Common myeloid progenitor, CD34-positive (primary cell): ENCODE results near the gene MPDZ.

ENCODE experiments used
- CTCF ChIA-PET: fragments of 350-600 bp; sonication (Branson Sonifier 250); formaldehyde crosslinking; loops from one replicate; lab custom pipeline; 2021; ENCODE audit warnings: antibody characterized with exemption; lab: Charles Lee
- POLR2A ChIA-PET: fragments of 350-600 bp; sonication (Branson Sonifier 250); formaldehyde crosslinking; loops from one replicate; lab custom pipeline; 2021; ENCODE audit warnings: antibody characterized with exemption; lab: Charles Lee
- DNase-seq, 3 donors: peaks; one replicate each; pipeline versions ENCODE4 v3.0.0 to v3.0.0-alpha.2; 2013
- H3K27ac ChIP-seq, 2 experiments: 1 replicate in 1 of 2; 2 replicates in 1 of 2; pipeline ENCODE4 v1.7.0; 2013; ENCODE audit warnings: inconsistent platforms in 2 of 2, low read length in 2 of 2, mild to moderate bottlenecking in 2 of 2, low read depth in 1 of 2, moderate library complexity in 1 of 2; ENCODE audit not compliant: severe bottlenecking in 2 of 2, insufficient read depth in 1 of 2, poor library complexity in 1 of 2
- H3K27me3 ChIP-seq, 5 experiments: replicated peaks in 2 of 5; 1 replicate in 3 of 5; 2 replicates in 2 of 5; pipeline versions ENCODE4 v1.6.1 to v1.7.0; 2013; ENCODE audit warnings: low read length in 4 of 5, mild to moderate bottlenecking in 2 of 5, moderate library complexity in 2 of 5, inconsistent platforms in 1 of 5; ENCODE audit not compliant: insufficient read depth in 5 of 5, control insufficient read depth in 4 of 5
- H3K36me3 ChIP-seq, 4 experiments: 1 replicate in 2 of 4; 2 replicates in 2 of 4; pipeline versions ENCODE4 v1.6.1 to v1.7.0; 2013; ENCODE audit warnings: low read length in 3 of 4, control low read depth in 1 of 4, mild to moderate bottlenecking in 1 of 4; ENCODE audit not compliant: control insufficient read depth in 4 of 4, insufficient read depth in 4 of 4
- H3K4me1 ChIP-seq, 4 experiments: 1 replicate in 3 of 4; 2 replicates in 1 of 4; pipeline versions ENCODE4 v1.6.1 to v1.7.1; 2013; ENCODE audit warnings: low read length in 3 of 4, mild to moderate bottlenecking in 3 of 4, control low read depth in 1 of 4, inconsistent platforms in 1 of 4, moderate library complexity in 1 of 4; ENCODE audit not compliant: control insufficient read depth in 4 of 4, insufficient read depth in 4 of 4; ENCODE audit errors: control extremely low read depth in 1 of 4
- H3K4me3 ChIP-seq, 7 experiments: 1 replicate in 4 of 7; 2 replicates in 3 of 7; pipeline versions ENCODE4 v1.5.1 to v1.7.0; 2013; ENCODE audit warnings: mild to moderate bottlenecking in 7 of 7, low read length in 6 of 7, moderate library complexity in 6 of 7, inconsistent platforms in 2 of 7, low read depth in 2 of 7, control low read depth in 1 of 7; ENCODE audit not compliant: insufficient read depth in 4 of 7, control insufficient read depth in 1 of 7; ENCODE audit errors: extremely low read depth in 1 of 7
- H3K9me3 ChIP-seq, 5 experiments: 1 replicate in 4 of 5; 2 replicates in 1 of 5; pipeline versions ENCODE4 v1.6.1 to v1.7.1; 2013; ENCODE audit warnings: low read length in 4 of 5, mild to moderate bottlenecking in 2 of 5, inconsistent platforms in 1 of 5, low read depth in 1 of 5, moderate library complexity in 1 of 5; ENCODE audit not compliant: control insufficient read depth in 4 of 5, insufficient read depth in 2 of 5; ENCODE audit errors: control extremely low read depth in 1 of 5
- WGBS: methylation state at CpG from one replicate; pipeline ENCODE4 v1.1.5; 2013; ENCODE audit not compliant: insufficient coverage; 5-methylcytosine and 5-hydroxymethylcytosine counted together

MPDZ gene

GRCh38 chr9:13213337-13213736, 66.2 kb downstream of the MPDZ start:
- Histone ChIP-seq H3K36me3 (peaks cover 0 to 4% (median 2%) of the 10 kb centered on the region in 4 experiments), H3K4me1 (peaks cover 0 to 2% (median 0%) of the 10 kb centered on the region in 4 experiments), H3K9me3 (no peaks in the 10 kb centered on the region), H3K27ac (no peak overlapping the region), H3K4me3 (no peak overlapping the region), H3K27me3 (no peaks in the 10 kb centered on the region)
- POLR2A ChIA-PET: no interaction called here
- WGBS: no CpG with 5 or more reads among the region's 1 CpG
- peak; percentile 19 to 49 (median 47) for DNase-seq
- CTCF ChIA-PET: interaction anchor here (1.1 kb wide), 1 partner anchor 214 kb away, joined by 3 read pairs; no protein-coding TSS in a partner anchor

- POLR2A ChIA-PET: no interaction called here
- Histone ChIP-seq H3K4me1 (peaks cover 0 to 2% (median 0%) of the 10 kb centered on the region in 4 experiments), H3K27ac (no peak overlapping the region), H3K4me3 (no peak overlapping the region), H3K27me3 (no peaks in the 10 kb centered on the region), H3K36me3 (peaks cover 0 to 4% (median under 1%) of the 10 kb centered on the region in 4 experiments), H3K9me3 (no peaks in the 10 kb centered on the region)
- no peak for DNase-seq
- CTCF ChIA-PET: no interaction called here
- WGBS: no CpG with 5 or more reads among the region's 1 CpG
These were observed 69.2 kb downstream of the MPDZ start for GRCh38 chr9:13210306-13210705.

- CTCF ChIA-PET: no interaction called here
These were observed 70.0 kb downstream of the MPDZ start for GRCh38 chr9:13209498-13209897.

GRCh38 chr9:13205824-13206223, 73.7 kb downstream of the MPDZ start:
- no peak overlapping the region for H3K4me3 ChIP-seq
- DNase-seq: no peak
- 94% methylated on average over 2 of the region's 3 CpGs for WGBS
- no peak overlapping the region for H3K27ac ChIP-seq
- POLR2A ChIA-PET: no interaction called here
- CTCF ChIA-PET: no interaction called here
- peaks cover 0 to 2% (median 0%) of the 10 kb centered on the region in 4 experiments for H3K4me1 ChIP-seq
- H3K36me3 ChIP-seq: peaks cover 0 to 5% (median 2%) of the 10 kb centered on the region in 4 experiments
- no peaks in the 10 kb centered on the region for H3K27me3 ChIP-seq
- H3K9me3 ChIP-seq: no peaks in the 10 kb centered on the region

More at GRCh38 chr9:13209498-13209897, 70.0 kb downstream of the MPDZ start:
- H3K4me3 ChIP-seq: no peak overlapping the region
- DNase-seq: no peak
- no peak overlapping the region for H3K27ac ChIP-seq
- peaks cover 0 to 2% (median 0%) of the 10 kb centered on the region in 4 experiments for H3K4me1 ChIP-seq
- POLR2A ChIA-PET: no interaction called here
- peaks cover 0 to 4% (median under 1%) of the 10 kb centered on the region in 4 experiments for H3K36me3 ChIP-seq
- 0% methylated on average over 1 of the region's 3 CpGs for WGBS
- no peaks in the 10 kb centered on the region for H3K27me3 ChIP-seq
- H3K9me3 ChIP-seq: no peaks in the 10 kb centered on the region

- CTCF ChIA-PET: no interaction called here
- POLR2A ChIA-PET: no interaction called here
- no peak overlapping the region for H3K4me3 ChIP-seq
These were observed 89.5 kb downstream of the MPDZ start for GRCh38 chr9:13190040-13190439.

GRCh38 chr9:13189362-13189761, 90.1 kb downstream of the MPDZ start:
- Histone ChIP-seq H3K9me3 (no peaks in the 10 kb centered on the region), H3K27ac (no peak overlapping the region), H3K36me3 (peaks cover 3 to 5% (median 4%) of the 10 kb centered on the region in 4 experiments), H3K4me3 (no peak overlapping the region), H3K27me3 (no peaks in the 10 kb centered on the region), H3K4me1 (no peaks in the 10 kb centered on the region)
- POLR2A ChIA-PET: no interaction called here
- no peak for DNase-seq
- CTCF ChIA-PET: no interaction called here

More at GRCh38 chr9:13190040-13190439, 89.5 kb downstream of the MPDZ start:
- WGBS: 100% methylated on average over 2 of the region's 4 CpGs
- H3K27me3 ChIP-seq: no peaks in the 10 kb centered on the region
- H3K27ac ChIP-seq: no peak overlapping the region
- peaks cover 3 to 5% (median 4%) of the 10 kb centered on the region in 4 experiments for H3K36me3 ChIP-seq
- DNase-seq: no peak
- no peaks in the 10 kb centered on the region for H3K4me1 ChIP-seq
- no peaks in the 10 kb centered on the region for H3K9me3 ChIP-seq

GRCh38 chr9:13186774-13187173, 92.7 kb downstream of the MPDZ start:
- H3K36me3 ChIP-seq: peaks cover 3 to 5% (median 4%) of the 10 kb centered on the region in 4 experiments
- no peaks in the 10 kb centered on the region for H3K27me3 ChIP-seq
- no peaks in the 10 kb centered on the region for H3K9me3 ChIP-seq
- no peak overlapping the region for H3K4me3 ChIP-seq
- CTCF ChIA-PET: no interaction called here
- DNase-seq: no peak
- 100% methylated on average over 2 of the region's 5 CpGs for WGBS
- H3K4me1 ChIP-seq: no peaks in the 10 kb centered on the region
- POLR2A ChIA-PET: no interaction called here
- H3K27ac ChIP-seq: no peak overlapping the region
